Glutamatergic neuron (in vitro differentiated cells): ENCODE results near the gene CRAT. TPM values are rescaled to one million over a fixed set of nuclear protein-coding genes. Genes with fewer than 3 reads are reported as not detected.

Experiments
- DNase-seq: peaks from one replicate; pipeline ENCODE4 v3.0.0; 2022
- H3K27ac Mint-ChIP-seq: one replicate; pipeline ENCODE4 v1.8.0; 2020; ENCODE audit warnings: mild to moderate bottlenecking, mixed read lengths, inconsistent platforms; ENCODE audit not compliant: unreplicated experiment
- H3K27me3 Mint-ChIP-seq: one replicate; pipeline ENCODE4 v1.8.0; 2020; ENCODE audit warnings: mild to moderate bottlenecking, moderate library complexity, mixed read lengths, inconsistent platforms; ENCODE audit not compliant: unreplicated experiment
- H3K36me3 Mint-ChIP-seq: one replicate; pipeline ENCODE4 v1.8.0; 2020; ENCODE audit warnings: mild to moderate bottlenecking, mixed read lengths, inconsistent platforms; ENCODE audit not compliant: unreplicated experiment
- H3K4me1 Mint-ChIP-seq: one replicate; pipeline ENCODE4 v1.8.0; 2020; ENCODE audit warnings: mild to moderate bottlenecking, low read depth, mixed read lengths, inconsistent platforms; ENCODE audit not compliant: unreplicated experiment
- H3K4me3 Mint-ChIP-seq: one replicate; pipeline ENCODE4 v1.8.0; 2020; ENCODE audit warnings: mild to moderate bottlenecking, mixed read lengths, inconsistent platforms; ENCODE audit not compliant: unreplicated experiment
- H3K9me3 Mint-ChIP-seq: one replicate; pipeline ENCODE4 v1.8.0; 2020; ENCODE audit warnings: mild to moderate bottlenecking, moderate library complexity, mixed read lengths, inconsistent platforms; ENCODE audit not compliant: unreplicated experiment
- total RNA-seq: library from RNA; stranded (reverse); fragmentation: NEBNext Ultra II Directional; extraction: Animal tissue kit (Norgen Biotek cat#: 25700); gene quantifications from one replicate; pipeline ENCODE4 v1.2.1, GENCODE V29; 2021; ENCODE audit not compliant: unreplicated experiment
- TF ChIP-seq, protein P1 (sequence below): fragments of 200-600 bp; sonication (generic); IDR thresholded peaks from one replicate; pipeline ENCODE4 v1.5.0; 2021; ENCODE audit not compliant: partially characterized antibody, unreplicated experiment

The CRAT gene
- total RNA-seq, 1 donor from 2014 or later: 95.8 TPM

DNA sequence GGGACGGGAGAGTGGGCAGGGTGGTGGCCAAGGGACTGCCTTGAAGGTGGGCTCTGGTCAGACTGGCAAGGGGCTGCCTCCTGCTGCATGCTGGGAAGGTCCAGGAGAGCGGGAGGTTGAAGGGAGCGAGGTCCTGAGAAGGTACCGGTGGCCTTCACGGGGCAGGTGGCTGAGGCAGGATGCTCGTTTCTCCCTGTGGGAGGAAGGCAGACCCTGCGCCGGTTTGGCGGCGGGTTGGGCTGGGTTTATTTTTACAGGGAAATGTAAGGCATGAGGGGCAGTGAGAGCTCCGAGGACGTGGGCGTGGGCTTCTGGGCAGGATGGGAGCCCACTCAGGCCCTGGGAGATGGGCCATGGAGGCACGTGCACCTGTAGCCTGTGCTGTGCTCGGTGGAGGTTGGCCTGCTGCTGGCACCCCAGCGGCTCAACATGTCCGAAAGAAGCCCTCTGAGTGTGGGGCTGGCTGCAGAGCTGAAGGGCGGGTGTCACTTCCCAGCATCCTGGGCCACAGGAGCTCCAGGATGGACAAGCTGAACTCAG lies 40.1 kb upstream of the CRAT start:
- peaks cover 14% of the 10 kb centered on the region for H3K27me3 Mint-ChIP-seq
- peaks cover 5% of the 10 kb centered on the region for H3K36me3 Mint-ChIP-seq
- DNase-seq: no peak
- no peak overlapping the region for H3K27ac Mint-ChIP-seq
- H3K9me3 Mint-ChIP-seq: peaks cover 4% of the 10 kb centered on the region
- H3K4me3 Mint-ChIP-seq: no peak overlapping the region
- TF ChIP-seq, protein P1, sequence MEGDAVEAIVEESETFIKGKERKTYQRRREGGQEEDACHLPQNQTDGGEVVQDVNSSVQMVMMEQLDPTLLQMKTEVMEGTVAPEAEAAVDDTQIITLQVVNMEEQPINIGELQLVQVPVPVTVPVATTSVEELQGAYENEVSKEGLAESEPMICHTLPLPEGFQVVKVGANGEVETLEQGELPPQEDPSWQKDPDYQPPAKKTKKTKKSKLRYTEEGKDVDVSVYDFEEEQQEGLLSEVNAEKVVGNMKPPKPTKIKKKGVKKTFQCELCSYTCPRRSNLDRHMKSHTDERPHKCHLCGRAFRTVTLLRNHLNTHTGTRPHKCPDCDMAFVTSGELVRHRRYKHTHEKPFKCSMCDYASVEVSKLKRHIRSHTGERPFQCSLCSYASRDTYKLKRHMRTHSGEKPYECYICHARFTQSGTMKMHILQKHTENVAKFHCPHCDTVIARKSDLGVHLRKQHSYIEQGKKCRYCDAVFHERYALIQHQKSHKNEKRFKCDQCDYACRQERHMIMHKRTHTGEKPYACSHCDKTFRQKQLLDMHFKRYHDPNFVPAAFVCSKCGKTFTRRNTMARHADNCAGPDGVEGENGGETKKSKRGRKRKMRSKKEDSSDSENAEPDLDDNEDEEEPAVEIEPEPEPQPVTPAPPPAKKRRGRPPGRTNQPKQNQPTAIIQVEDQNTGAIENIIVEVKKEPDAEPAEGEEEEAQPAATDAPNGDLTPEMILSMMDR: no peak
- H3K4me1 Mint-ChIP-seq: peaks cover 14% of the 10 kb centered on the region

DNA sequence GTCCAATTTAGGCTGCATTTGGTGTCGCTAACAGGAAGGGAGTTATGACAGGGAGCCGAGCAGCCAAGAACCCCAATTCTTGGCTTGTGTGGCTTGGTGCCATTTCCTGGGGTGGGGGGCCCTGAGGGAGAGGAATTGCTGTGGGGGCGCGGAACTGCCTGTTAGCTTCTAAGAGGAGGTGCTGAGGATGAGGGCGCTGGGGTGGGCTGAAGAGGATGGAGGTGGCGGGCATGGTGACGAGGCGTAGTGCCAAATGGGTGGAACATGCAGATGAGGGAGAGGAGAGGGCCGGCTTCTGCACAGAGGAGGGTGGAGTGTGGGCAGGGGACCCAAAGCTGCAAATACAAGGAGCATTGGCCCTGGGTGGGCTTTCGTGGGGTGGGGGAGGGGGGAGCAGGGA lies 39.5 kb upstream of the CRAT start:
- DNase-seq: no peak
- TF ChIP-seq, protein P1: no peak
- Mint-ChIP-seq H3K27me3 (peaks cover 14% of the 10 kb centered on the region), H3K9me3 (peaks cover 4% of the 10 kb centered on the region), H3K27ac (peak overlapping the region; percentile 44), H3K36me3 (peaks cover 5% of the 10 kb centered on the region), H3K4me1 (peaks cover 16% of the 10 kb centered on the region), H3K4me3 (no peak overlapping the region)

DNA sequence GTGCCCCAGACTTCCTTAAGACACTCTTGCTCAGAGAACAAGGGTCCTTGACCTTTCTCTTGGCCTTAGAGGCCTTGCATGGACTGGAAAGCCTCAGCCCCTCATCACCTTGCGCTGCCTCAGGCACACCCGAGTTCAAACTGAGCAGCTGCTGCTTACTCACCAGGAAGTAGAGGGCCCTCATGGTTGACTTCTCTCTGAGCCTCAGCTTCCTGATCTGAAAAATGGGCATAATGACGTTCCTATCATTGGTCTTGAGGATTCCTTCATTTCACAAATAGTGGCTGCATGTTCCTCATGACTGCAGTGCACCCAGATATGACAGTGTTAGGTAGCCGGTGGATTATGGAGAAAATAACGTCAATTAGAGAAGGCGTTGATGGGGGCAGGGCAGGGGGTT lies 38.8 kb upstream of the CRAT start:
- H3K27ac Mint-ChIP-seq: no peak overlapping the region
- H3K4me3 Mint-ChIP-seq: no peak overlapping the region
- H3K4me1 Mint-ChIP-seq: peaks cover 16% of the 10 kb centered on the region

DNA sequence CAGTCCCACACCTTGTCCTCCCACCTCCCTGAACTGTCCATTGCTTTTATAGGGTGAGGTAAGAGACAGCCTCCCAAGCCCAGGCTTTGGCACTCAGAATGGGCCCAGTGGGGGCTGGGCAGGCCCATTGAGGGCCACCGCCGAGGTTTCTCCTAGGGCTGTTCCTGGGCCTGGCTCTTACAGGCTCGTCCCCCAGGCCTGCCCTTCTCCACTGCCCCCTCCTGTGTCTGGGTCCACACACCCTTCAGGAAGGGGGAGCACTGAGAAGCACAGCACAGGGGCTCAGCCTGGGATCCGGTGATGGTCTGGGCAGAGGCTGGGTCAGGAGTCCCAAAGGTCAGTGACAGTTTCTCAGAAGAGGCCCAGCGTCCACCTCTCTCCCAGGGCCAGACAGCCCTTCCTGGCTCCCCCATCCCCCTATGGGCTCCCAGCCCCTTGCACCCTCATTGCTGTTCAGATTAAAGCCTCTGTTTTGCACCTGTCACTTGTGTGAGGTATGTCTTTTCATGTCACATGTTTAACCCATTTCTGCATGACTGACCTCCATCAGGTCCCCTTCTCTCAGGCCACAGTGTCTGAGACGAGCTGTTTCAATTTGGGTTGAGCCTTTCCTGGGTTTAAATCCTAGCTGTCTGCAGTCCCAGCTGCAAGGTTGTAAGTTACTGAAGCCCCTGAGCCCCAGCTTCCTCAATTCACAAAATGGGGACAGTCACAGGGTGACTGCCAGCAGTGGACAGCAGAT lies 38.0 kb upstream of the CRAT start:
- peaks cover 5% of the 10 kb centered on the region for H3K36me3 Mint-ChIP-seq
- TF ChIP-seq, protein P1: no peak
- H3K4me1 Mint-ChIP-seq: peaks cover 18% of the 10 kb centered on the region
- peak overlapping the region; percentile 28 for H3K27ac Mint-ChIP-seq
- no peak overlapping the region for H3K4me3 Mint-ChIP-seq
- peaks cover 4% of the 10 kb centered on the region for H3K9me3 Mint-ChIP-seq
- DNase-seq: no peak
- peaks cover 14% of the 10 kb centered on the region for H3K27me3 Mint-ChIP-seq

More for the DNA sequence above, 38.8 kb upstream of the CRAT start:
- TF ChIP-seq, protein P1: no peak
- no peak for DNase-seq
- Mint-ChIP-seq H3K9me3 (peaks cover 4% of the 10 kb centered on the region), H3K36me3 (peaks cover 5% of the 10 kb centered on the region), H3K27me3 (peaks cover 14% of the 10 kb centered on the region)

DNA sequence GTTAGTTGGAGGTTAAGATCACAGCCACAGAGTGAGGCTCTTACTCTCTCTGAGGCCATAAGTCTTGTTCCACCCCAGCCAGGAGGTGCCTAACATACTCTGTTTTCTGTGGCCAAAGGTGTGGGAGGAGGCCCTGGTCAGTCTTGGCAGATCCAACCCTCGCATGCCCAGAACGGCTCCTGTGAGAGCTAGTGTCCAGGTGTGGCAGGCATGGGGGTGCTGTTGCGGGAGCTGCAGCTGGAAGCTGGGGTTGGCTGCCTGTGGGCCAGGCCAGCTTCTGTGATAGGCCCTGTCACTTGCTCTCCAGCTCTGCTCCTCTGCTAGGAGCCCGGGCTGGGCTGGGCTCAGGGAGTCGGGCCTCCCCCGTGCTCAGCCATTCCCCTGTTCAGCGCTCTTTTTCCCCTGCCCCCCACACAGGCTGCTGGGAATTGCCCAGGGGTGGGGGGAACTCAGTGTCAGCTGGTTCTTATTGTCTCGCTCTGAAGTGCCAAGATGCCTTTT lies 35.9 kb upstream of the CRAT start:
- Mint-ChIP-seq H3K27ac (peak overlapping the region; percentile 95), H3K9me3 (peaks cover 4% of the 10 kb centered on the region), H3K4me1 (peaks cover 31% of the 10 kb centered on the region), H3K27me3 (peaks cover 13% of the 10 kb centered on the region), H3K36me3 (peaks cover 4% of the 10 kb centered on the region), H3K4me3 (peak overlapping the region; percentile 64)
- DNase-seq: no peak
- TF ChIP-seq, protein P1: no peak
